EL (cell line): ENCODE data around the gene NBAS.
"Not testable (repeated sequence)": the region's sequence is repeated elsewhere in the genome, so short reads cannot be mapped to it uniquely, and the experiment has no call there.

ENCODE experiments used
- DNase-seq: peaks from one replicate; pipeline ENCODE4 v3.0.0-alpha.2; 2016

Gene NBAS

DNA sequence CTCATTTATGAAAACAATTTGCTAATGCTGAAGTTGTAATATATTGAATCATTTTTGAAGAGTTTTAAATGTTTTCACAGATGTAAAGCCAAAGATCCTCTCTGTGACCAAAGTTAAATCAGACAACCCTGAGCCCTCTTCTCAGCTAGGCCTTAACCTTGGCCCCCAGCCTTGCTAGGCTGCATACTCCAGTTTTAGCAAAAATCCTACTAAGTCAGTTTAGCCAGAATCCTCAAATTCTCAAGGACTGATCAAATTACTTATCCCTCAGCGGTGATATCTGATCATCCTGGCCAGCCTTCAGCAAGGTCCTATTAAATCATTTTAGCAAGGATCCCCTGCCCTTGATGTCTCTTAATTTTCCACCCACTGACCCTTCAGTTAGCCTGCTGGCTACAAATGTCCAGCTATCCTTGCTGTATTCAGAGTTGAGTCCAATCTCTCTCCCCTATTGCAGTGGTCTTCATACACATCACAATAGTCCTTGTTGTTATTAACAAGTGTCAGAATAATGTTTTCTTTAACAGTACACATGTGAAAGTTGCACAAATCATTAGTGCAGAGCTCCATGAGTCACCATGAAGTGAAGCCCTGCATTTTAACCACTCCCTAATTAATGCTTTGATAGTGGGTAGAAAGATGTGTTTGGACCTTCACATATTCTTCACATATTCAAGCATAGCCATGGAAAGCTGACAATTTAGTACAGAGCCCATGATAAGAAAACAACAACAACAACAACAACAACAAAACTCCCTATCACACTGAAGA is 206.4 kb downstream of the NBAS start:
- DNase-seq: no peak

DNA sequence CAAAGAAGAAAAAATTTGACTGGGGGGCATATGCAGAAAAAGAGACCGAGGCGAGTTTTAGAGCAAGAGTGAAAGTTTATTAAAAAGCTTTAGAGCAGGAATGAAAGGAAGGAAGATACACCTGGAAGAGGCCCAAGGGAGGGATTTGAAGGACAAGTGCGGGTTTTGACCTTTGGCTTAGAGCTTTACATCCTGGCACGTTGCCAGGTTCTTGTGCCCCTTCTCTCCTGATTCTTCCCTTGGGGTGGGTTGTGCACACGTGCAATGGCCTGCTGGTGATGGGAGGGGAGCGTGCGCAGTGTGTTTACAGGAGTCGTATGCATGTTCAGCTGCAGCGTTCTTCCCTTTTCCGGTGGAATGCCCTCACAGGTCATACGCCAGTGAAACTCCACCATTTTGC is 208.8 kb downstream of the NBAS start:
- no peak for DNase-seq

DNA sequence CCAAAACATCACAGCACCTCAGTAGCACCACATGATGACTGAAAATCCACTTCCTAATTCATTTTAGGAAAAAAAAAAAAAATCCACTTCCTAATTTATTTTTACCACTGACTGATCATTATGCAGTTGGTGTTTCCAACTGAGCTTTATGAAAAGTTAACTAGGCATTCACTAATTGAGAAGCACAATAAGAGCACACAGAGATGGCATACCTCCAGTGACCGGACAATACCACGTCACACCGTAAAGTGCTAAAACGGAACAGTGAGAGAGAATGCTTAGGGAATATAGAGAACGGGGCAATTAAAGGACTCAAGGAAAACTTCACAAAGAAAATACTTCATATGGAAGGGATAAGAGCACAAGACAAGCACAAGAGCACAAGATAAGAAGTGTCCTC is 212.5 kb downstream of the NBAS start:
- DNase-seq: no peak

DNA sequence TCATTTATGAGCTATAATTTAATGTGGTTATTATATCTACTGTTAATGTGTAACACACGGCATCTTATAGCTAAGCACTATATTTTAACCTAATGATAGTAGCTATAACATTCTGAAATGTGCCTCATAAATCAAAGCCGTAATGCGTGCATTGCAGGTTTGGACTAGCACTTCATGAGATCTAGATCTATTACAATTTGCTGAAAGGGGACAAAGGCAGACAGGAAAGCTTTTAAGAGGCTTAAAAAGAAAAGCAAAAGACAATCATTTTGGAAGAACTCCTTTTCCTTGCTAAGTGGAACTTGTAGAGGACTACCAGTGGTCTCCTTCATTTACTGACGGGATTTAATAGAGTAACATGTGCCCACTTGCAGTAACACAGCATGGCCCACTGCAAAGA is 213.1 kb downstream of the NBAS start:
- DNase-seq: no peak

DNA sequence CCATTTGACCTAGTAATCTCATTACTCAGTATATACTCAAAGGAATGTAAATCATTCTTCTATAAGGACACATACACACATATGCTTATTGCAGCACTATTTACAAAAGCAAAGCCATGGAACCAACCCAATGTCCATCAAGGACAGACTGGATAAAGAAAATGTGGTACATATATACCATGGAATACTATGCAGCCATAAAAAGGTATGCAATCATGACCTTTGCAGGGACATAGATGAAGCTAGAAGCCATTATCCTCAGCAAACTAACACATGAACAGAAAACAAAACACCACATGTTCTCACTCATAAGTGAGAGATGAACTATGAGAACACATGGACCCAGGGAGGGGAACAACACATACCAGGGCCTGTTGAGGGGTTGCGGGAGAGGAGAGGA is 214.5 kb downstream of the NBAS start:
- no peak for DNase-seq

DNA sequence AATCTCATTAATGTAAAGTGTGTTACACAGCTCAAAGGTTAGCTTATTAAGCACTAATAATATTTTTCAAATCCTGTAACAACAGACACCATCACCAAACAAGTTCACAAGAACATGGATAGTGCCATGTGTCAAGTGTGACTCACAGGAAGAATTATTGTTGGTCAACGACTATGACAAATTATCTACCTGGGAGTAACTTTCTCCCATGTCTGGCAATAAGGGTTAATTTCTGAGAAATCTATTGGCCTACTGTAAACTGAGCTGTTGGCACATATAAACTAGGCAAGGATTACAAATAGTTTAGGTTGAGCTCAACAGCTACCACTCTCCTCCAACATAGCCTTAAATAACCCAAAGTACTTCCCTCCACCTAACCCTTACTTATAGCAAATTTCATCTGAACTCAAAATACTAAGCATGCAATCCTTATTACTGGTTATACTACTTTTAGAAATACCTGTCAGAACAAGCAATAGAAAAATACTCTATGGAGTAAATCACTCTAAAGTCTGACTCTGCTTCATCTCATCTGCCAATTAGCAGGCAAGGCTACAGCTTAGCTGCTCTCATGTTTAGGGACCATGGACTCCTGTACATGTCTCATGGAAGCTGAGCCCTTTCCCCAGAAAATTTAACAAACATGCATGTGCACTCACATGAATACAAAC is 223.0 kb downstream of the NBAS start:
- DNase-seq: no peak

DNA sequence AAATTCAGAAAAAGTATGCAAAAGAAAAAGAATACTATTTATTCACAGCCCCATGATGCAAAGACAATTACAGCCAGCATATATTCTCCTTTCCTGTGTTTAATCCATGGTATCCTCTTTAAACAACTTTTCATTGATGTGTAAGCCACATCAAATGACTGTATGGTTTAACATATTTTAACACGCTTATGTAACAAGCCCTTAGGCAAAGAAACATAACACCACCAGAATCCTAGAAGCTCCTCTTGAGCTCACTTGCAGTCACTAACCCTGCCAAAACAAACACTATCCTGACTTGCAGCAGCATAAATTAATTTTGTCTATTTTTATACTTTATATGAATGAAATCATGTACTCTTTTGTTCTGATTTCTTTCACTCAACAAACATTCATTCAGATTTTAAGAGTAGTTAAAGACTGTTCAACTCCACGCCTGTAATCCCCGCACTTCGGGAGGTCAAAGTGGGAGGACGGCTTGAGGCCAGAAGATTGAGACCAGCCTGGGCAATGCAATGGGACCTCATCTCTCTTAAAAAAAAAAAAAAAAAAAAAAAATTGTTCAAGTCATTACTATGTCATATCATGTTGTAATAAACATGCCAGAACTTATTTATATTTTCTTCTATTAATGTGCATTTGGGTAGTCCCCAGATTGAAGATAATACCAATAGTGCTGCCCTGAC is 226.3 kb downstream of the NBAS start:
- peak; percentile 51 for DNase-seq

DNA sequence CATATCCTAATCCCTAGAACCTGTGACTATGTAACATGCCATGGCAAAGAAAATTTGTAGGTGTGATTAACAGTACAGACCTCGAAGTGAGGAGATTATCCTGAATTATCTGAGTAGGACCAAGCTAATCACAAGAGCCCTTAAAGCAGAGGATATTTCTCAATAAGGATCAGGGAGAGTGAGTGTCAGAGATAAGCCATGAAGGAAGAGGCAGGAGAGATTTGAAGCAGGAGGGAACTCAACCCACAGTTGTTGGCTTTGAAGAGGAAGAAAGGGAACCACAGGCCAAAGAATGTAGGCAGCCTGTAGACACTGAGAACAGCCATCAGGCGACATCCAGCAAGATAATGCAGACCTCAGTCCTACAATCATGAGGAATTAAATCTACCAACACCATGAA is 229.3 kb downstream of the NBAS start:
- DNase-seq: no peak

DNA sequence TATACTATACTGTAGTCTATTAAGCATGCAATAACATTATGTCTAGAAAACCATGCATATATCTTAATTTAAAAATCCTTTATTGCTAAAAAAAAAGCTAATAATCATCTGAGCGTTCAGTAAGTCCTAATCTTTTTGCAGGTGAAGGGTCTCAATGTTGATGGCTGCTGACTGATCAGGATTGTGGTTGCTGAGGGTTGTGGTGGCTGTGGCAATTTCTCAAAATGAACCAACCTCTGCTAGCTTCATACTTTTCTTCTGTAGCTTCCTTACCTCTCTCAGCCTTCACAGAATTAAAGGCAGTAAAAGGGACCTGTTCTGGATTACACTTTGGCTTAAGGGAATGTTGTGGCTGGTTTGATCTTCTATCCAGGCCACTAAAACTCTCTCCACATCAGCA is 235.8 kb downstream of the NBAS start:
- DNase-seq: no peak

DNA sequence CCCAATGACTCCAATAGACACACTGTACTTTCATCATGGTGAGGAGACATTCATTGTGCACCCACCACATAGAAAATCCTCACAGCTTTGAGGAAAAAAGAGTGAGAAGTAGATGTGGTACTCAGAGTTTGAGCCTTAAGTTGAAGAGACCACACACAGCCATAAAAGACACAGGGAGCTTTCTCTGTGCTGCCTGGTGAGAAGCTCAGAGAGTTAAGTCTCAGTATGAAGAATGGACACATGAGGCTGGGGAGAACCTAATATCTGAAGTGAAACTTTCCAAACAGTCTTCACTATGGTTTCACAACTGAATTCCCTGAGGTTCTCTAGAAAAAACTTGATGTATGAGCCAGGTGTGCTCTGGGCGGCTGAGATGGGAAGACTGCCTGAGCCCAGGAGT is 237.9 kb downstream of the NBAS start:
- DNase-seq: no peak

DNA sequence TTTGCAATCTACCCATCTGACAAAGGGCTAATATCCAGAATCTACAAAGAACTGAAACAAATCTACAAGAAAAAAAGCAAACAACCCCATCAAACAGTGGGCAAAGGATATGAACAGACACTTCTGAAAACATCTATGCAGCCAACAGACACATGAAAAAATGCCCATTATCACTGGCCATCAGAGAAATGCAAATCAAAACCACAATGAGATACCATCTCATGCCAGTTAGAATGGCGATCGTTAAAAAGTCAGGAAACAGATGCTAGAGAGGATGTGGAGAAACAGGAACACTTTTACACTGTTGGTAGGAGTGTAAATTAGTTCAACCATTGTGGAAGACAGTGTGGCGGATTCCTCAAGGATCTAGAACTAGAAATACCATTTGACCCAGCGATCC is 239.7 kb downstream of the NBAS start:
- DNase-seq: not testable (repeated sequence)

DNA sequence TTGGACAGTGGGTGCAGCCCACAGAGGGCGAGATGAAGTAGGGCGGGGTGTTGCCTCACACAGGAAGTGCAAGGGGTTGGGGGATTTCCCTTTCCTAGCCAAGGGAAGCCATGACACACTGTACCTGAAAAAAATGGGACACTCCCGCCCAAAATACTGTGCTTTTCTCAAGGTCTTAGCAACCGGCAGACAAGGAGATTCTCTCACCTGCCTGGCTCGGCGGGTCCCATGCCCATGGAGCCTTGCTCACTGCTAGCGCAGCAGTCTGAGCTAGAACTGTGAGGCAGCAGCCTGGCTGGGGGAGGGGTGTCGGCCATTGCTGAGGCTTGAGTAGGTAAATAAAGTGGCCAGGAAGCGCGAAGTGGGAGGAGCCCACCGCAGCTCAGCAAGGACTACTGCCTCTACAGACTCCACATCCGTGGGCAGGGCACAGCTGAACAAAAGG is 244.7 kb downstream of the NBAS start:
- DNase-seq: no peak

DNA sequence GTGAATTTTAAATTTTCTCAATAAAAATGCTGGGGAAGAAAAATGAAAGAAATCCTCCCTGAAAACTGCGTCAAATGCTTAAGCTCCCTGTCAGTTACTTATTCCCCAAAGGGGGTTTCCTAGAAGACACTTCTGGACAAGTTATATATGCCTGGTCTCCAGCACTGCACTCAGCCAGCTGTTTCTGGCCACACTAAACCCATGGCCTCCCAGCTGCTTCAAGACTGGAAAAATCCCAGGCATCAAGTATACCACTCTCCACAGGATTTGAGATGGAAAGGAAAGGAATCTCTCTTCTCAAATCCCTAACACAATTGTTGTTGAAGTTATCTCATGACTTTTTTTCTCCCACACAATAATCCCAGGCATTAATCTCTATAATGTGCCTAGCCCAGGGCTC is 245.7 kb downstream of the NBAS start:
- no peak for DNase-seq

DNA sequence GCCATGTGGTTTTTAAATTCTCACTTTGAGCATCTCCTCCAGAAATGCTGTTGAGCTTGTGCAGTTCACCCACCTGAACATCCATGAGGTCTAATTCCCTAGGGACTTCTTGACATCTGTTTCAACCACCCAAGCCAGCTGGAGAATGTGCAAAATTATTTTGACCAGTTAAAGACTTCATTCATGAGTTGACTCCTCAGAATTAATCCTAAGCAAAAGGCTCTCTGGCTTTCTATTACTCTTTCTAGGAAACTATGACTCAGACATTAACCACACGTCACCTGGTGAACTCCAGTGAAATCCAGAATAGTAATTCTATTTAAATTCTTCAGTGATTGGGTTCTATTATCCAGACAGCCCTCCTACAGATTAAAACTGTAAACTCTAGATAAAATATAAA is 247.5 kb downstream of the NBAS start:
- DNase-seq: peak; percentile 14

DNA sequence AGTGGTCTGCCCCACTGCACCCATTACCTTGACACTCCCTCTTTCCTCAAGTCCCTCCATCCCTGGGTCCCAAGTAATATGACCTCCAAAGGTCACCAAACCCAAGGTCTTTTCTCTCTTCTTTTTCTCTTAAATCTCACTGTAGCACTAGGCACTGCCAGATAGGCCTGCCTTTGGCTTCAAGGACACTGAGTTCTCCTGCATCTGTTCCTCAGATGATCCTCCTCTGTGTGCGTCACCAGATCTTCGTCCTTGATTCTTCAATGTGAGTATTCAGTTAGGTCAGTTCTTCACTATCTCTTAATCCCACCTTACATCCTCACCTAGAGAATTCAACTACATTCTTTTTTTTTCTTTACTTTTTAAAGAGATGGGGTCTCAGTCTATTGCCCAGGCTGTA is 249.2 kb downstream of the NBAS start:
- no peak for DNase-seq

DNA sequence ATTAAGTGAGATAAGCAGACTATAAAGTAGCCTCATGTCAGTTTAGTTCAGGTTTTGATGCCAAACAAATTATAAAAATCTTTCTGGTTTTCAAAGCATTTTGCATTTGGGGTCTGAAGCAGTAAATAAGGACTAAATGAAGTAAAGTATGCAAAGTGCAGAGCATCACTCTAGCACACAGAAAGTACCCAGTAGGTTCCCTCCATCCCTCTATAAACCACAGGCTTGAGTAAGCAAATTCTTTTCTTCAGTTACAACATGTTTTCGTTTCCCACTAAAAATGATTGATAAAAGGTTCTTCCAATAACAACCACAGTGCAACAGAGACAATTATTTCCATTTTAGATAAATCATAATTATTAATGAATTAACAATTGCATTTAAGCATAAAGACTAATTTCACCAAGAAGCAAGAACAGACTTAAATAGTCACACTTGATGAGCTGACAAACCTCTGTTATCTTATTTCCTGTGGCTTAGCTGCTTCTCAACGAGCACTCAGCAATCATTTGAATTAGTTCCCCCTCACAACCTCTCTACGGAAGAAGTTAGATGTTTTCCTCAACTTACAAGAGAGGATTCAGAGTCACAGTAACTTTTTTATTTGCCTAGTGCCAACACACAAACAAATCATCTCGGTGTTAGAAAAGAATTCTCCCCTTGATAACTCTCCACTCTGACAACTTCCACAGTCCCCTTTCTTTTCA is 249.8 kb downstream of the NBAS start:
- DNase-seq: no peak

DNA sequence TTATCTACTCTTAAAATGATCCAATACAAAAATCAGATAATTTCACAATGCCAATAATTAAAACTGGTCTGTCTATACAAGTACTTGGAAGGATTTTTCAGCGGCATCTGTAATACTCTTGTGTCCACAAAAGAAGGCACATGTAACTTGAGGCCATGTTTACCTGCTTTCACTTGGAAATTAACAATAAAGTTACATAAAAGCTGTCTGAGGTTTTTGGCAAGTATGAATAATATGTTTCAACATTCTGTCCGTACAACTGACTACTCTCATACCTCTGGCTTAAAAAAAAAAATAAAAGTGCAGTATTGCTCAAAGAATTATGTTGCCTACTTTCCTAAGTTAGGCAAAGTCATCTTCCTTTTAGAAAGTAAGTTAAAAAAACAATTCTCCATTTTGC is 253.6 kb downstream of the NBAS start:
- no peak for DNase-seq

DNA sequence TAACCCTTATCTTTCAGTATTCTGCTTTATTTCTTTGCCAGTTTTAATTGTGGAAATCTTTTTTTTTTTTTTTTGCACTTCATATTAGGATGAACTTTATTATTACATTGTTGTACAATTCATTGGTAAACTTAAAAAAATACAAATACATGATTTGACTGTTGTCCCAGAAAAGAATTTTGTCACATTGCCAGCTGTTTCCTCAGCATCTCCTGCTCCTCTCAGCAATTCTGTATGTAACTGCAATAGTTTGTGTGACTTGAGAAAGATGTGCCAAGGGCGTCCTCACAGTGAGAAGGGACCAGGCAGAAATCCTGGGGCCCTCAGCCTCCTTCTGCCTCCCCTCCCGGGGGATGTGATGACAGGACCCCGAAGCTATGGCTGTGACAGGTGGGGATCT is 254.4 kb downstream of the NBAS start:
- DNase-seq: no peak

DNA sequence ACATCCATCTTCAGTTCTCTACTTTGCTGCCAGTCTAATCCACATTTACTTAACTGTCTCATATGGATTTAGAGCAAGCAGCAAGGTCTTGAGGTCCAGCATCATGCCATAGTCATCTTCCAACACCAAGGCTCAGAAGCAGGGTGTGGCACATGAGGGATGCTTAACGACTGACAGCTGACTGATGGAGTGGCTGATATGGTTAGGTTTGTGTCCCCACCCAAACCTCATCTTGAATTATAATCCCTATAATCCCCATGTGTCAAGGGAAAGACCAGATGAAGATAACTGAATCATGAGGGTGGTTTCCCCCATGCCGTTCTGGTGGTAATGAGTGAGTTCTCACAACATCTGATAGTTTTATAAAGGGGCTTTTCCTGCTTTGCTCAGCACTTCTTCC is 257.3 kb downstream of the NBAS start:
- DNase-seq: no peak

DNA sequence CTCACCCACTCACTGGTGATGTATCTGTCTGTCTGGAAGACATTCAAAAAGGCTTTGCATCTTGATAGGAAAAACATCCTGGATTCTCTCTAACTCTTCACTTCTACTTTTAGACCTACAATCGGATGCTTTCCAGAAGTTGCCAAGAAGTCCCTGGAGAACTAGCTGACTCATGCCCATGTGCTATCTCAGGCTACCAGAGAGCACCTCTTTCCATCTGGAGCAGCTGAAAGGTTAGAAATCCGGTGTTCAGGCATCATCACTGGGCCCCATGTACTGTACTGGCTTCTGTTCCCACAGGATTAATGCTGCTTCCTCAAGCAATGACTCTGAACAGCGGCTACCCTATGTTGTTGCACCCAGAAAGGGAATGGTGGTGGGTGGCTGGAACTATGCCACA is 259.0 kb downstream of the NBAS start:
- DNase-seq: peak; percentile 6

DNA sequence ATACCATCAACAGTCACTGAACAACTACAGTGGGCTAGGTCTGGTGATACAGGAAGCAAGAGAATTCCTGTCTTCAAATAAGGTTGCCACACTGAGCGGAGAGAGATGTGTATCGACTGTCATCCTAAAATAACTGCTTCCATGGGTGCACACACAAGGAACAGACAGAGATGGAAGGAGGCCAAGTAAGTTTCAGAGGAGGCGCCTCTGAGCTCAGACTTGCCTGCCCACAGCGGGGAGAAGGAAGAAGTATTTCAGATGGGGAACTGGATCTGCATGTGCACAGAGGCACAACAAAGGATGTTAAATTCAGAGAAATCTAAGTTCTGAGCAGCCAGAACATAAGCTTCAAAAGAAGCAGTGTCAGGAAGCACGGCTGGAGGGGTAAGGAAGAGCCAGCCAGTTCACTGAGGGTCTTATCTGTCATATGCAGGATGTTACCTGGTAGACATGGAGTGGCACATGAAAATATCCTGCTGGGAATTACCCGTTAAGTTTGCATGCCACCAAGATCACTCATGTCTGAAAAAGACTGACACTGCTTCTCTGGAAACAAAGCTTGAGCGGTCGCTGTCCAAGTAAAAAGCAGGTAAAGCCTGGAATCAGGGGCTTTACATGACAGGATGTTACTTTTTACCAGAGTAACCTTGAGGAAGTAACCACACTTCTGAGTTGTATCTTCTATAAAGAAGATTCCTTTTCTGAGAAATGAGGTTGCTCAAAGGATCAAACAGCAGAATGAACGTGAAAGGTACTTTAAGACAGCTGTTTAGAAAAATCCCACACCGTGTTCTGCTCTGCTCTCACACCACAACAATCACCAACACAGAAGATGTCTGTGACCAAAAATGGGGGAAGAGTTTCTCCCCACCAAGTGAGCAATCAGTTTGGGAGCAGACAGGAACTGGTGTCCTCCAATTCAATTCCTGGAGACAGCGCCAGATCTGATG is 260.2 kb downstream of the NBAS start:
- DNase-seq: no peak

DNA sequence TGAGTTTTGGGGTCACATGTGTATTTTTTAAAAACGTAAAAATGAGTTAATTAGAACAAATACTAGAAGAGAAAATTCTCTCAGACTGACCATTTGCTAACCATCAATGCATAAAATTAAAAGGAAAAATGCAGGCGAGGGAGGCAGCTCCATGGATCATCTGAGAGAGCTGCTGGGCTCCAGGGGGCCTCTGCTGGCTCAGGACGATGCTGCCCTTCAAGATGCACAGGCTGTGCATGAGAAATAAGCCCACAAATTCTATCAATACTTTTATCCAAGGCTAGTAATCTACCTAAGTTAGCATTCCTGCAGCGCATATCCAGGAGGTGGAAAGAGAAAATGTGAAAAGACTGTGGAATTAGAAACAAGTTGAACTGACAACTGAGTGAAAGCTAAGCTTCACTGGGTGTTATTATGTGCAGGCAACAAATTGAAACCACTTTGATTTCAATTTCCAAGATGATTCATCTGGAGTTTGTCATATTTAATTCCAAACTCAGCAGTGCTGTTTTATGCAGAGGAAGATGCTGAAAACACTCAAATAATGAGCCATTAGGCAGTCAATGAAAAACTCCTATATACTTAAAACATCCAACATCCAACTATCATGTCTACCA is 261.1 kb downstream of the NBAS start:
- no peak for DNase-seq
